ENCODE measurements around the gene ERCC6L2. TPM values are rescaled to one million over a fixed set of nuclear protein-coding genes. Genes with fewer than 3 reads are reported as not detected.

Gene ERCC6L2
- polyA plus RNA-seq, 1 of the 3 experiments (the other 2 are of a cell fraction), result 10.0 TPM

- Histone ChIP-seq H3K79me2 (ENCODE audit: insufficient read depth) (no peaks in the 10 kb centered on the region), H3K4me1 (ENCODE audit: control insufficient read depth in 1 of 2, insufficient read depth in 2 of 2, low read depth in 1 of 2, low read length in 1 of 2) (peaks cover 2 to 8% of the 10 kb centered on the region in 2 experiments; a peak in 3 of 4 replicates), H3K9ac (no peak overlapping the region), H3F3A (replicated peaks; ENCODE audit: insufficient read depth) (peaks cover 4% of the 10 kb centered on the region), H3K4me2 (no peak overlapping the region), H2AFZ (ENCODE audit: low read depth) (no peak overlapping the region), H4K20me1 (ENCODE audit: insufficient read depth) (no peaks in the 10 kb centered on the region), H3K27me3 (ENCODE audit: insufficient read depth) (no peaks in the 10 kb centered on the region), H3K9me3 (peaks cover 22% of the 10 kb centered on the region; the same call in 1 of the 2 replicates), H3K9me2 (no peaks in the 10 kb centered on the region), H3K4me3 (ENCODE audit: low read depth in 2 of 2, low read length in 1 of 2) (no peak overlapping the region), H3K36me3 (replicated peaks in 1 of 2; ENCODE audit: control insufficient read depth in 1 of 2, insufficient read depth in 2 of 2, low read length in 1 of 2) (peaks cover 0 to 12% of the 10 kb centered on the region in 2 experiments), H3K27ac (ENCODE audit: low read depth in 2 of 2, low read length in 1 of 2) (no peak overlapping the region)
- POLR2A ChIA-PET, result interaction anchor here (0.6 kb wide), 1 partner anchor 13 kb away, joined by 7 read pairs; no protein-coding TSS in a partner anchor
- no peak for DNase-seq
- TF ChIP-seq YY1 (IDR thresholded peaks at IDR 0.05; ENCODE audit: low read depth), result no peak
- TF ChIP-seq, protein P1, sequence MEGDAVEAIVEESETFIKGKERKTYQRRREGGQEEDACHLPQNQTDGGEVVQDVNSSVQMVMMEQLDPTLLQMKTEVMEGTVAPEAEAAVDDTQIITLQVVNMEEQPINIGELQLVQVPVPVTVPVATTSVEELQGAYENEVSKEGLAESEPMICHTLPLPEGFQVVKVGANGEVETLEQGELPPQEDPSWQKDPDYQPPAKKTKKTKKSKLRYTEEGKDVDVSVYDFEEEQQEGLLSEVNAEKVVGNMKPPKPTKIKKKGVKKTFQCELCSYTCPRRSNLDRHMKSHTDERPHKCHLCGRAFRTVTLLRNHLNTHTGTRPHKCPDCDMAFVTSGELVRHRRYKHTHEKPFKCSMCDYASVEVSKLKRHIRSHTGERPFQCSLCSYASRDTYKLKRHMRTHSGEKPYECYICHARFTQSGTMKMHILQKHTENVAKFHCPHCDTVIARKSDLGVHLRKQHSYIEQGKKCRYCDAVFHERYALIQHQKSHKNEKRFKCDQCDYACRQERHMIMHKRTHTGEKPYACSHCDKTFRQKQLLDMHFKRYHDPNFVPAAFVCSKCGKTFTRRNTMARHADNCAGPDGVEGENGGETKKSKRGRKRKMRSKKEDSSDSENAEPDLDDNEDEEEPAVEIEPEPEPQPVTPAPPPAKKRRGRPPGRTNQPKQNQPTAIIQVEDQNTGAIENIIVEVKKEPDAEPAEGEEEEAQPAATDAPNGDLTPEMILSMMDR (IDR thresholded peaks at IDR 0.05), result no peak
- no peak for TF ChIP-seq MEF2A (IDR thresholded peaks at IDR 0.05; ENCODE audit: borderline replicate concordance, low read depth)
- TF ChIP-seq, protein P2, sequence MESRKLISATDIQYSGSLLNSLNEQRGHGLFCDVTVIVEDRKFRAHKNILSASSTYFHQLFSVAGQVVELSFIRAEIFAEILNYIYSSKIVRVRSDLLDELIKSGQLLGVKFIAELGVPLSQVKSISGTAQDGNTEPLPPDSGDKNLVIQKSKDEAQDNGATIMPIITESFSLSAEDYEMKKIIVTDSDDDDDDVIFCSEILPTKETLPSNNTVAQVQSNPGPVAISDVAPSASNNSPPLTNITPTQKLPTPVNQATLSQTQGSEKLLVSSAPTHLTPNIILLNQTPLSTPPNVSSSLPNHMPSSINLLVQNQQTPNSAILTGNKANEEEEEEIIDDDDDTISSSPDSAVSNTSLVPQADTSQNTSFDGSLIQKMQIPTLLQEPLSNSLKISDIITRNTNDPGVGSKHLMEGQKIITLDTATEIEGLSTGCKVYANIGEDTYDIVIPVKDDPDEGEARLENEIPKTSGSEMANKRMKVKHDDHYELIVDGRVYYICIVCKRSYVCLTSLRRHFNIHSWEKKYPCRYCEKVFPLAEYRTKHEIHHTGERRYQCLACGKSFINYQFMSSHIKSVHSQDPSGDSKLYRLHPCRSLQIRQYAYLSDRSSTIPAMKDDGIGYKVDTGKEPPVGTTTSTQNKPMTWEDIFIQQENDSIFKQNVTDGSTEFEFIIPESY (IDR thresholded peaks at IDR 0.05; ENCODE audit: borderline replicate concordance, low read depth), result no peak
- no peak for TF ChIP-seq RXRA (IDR thresholded peaks at IDR 0.05; ENCODE audit: borderline replicate concordance, low read depth)
- no peak for TF ChIP-seq FOXJ3 (CRISPR knock-in tag; IDR thresholded peaks at IDR 0.05)
- no peak for TF ChIP-seq RCOR1 (IDR thresholded peaks at IDR 0.05; ENCODE audit: low read length)
- TF ChIP-seq SIN3A (IDR thresholded peaks at IDR 0.05; ENCODE audit: borderline replicate concordance, low read depth, low read length), result no peak
- no peak for TF ChIP-seq CHD2 (IDR thresholded peaks at IDR 0.05; ENCODE audit: low read length, partially characterized antibody)
- TF ChIP-seq FOXM1 (IDR thresholded peaks at IDR 0.05; ENCODE audit: low read depth), result no peak
- no peak for TF ChIP-seq TEAD4 (IDR thresholded peaks at IDR 0.05; ENCODE audit: borderline replicate concordance, insufficient read depth)
- TF ChIP-seq RFX5 (IDR thresholded peaks at IDR 0.05; ENCODE audit: low read length), result no peak
- TF ChIP-seq, protein P3, sequence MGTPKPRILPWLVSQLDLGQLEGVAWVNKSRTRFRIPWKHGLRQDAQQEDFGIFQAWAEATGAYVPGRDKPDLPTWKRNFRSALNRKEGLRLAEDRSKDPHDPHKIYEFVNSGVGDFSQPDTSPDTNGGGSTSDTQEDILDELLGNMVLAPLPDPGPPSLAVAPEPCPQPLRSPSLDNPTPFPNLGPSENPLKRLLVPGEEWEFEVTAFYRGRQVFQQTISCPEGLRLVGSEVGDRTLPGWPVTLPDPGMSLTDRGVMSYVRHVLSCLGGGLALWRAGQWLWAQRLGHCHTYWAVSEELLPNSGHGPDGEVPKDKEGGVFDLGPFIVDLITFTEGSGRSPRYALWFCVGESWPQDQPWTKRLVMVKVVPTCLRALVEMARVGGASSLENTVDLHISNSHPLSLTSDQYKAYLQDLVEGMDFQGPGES (IDR thresholded peaks at IDR 0.05; ENCODE audit: low read depth, low read length), result no peak
- no peak for TF ChIP-seq FOSL2 (IDR thresholded peaks at IDR 0.05; ENCODE audit: borderline replicate concordance, low read depth)
- TF ChIP-seq RAD21 (IDR thresholded peaks at IDR 0.05; ENCODE audit: low read length), result no peak
- CTCF ChIA-PET, result no interaction called here
Observed at GRCh38 chr9:95862343-95862742, 13.1 kb upstream of the ERCC6L2 start.

Data from SK-N-SH (cell line).